Mammary epithelial cell (primary cell): ENCODE results near the gene ALG1.

Experiments
- EZH2 ChIP-seq: IDR thresholded peaks from 2 replicates; pipeline ENCODE4 v1.6.1; 2012; ENCODE audit warnings: low read length, inconsistent platforms, borderline replicate concordance
- TF ChIP-seq, protein P1 (sequence below), 2 donors: IDR thresholded peaks in 1 of 2; conservative IDR thresholded peaks in 1 of 2; 2 replicates each; pipeline ENCODE4 v1.5.1; 2011 to 2012; ENCODE audit warnings: inconsistent platforms in 2 of 2, low read length in 2 of 2, mild to moderate bottlenecking in 2 of 2, control low read depth in 1 of 2, low read depth in 1 of 2; ENCODE audit not compliant: insufficient read depth in 1 of 2; ENCODE audit errors: extremely low read depth in 1 of 2

DNA sequence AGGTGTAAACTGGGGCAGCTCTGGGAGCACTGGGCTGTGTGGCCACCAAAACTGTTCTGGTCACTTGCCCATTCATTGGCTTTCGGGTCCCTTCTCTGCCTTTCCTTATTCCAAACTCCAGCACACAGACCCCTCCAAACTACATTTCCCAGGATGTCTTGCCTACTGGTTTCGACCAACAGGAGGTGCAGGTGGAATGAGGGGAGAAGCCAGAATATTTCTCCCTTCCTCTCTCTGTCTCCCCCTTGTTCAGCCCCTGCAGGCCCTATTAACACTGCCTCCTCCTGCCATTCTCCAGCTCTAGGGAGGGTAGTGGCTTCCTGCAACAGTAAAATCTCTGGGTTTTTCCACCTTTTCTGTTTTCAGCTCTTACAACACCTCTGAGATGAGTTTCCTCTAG is 24.7 kb upstream of the ALG1 start:
- TF ChIP-seq, protein P1, sequence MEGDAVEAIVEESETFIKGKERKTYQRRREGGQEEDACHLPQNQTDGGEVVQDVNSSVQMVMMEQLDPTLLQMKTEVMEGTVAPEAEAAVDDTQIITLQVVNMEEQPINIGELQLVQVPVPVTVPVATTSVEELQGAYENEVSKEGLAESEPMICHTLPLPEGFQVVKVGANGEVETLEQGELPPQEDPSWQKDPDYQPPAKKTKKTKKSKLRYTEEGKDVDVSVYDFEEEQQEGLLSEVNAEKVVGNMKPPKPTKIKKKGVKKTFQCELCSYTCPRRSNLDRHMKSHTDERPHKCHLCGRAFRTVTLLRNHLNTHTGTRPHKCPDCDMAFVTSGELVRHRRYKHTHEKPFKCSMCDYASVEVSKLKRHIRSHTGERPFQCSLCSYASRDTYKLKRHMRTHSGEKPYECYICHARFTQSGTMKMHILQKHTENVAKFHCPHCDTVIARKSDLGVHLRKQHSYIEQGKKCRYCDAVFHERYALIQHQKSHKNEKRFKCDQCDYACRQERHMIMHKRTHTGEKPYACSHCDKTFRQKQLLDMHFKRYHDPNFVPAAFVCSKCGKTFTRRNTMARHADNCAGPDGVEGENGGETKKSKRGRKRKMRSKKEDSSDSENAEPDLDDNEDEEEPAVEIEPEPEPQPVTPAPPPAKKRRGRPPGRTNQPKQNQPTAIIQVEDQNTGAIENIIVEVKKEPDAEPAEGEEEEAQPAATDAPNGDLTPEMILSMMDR (conservative IDR thresholded peaks at IDR 0.05 in 1 of 2, IDR thresholded peaks at IDR 0.05 in 1 of 2; ENCODE audit: extremely low read depth in 1 of 2, insufficient read depth in 1 of 2, low read depth in 1 of 2, low read length in 2 of 2): no peak
- no peak for TF ChIP-seq EZH2
